ENCODE measurements around the gene CAMTA1.

CAMTA1 gene

GRCh38 chr1:7358425-7358824, 573.2 kb downstream of the CAMTA1 start:
- H3K36me3 ChIP-seq (ENCODE audit: control insufficient read depth, insufficient read depth, low read length) = no peaks in the 10 kb centered on the region
- no peaks in the 10 kb centered on the region for H3K4me1 ChIP-seq (ENCODE audit: control insufficient read depth, insufficient read depth, low read length)
- no peak overlapping the region for H3K4me3 ChIP-seq (ENCODE audit: insufficient read depth, low read depth, low read length)
- no peaks in the 10 kb centered on the region for H3K9me3 ChIP-seq (ENCODE audit: control insufficient read depth, low read length)
- WGBS, 2 experiments = 95 to 96% methylated on average over 11 of the region's 11 CpGs
- no peaks in the 10 kb centered on the region for H3K27me3 ChIP-seq (ENCODE audit: control insufficient read depth, insufficient read depth, low read length, poor library complexity, severe bottlenecking)
- H3K27ac ChIP-seq (ENCODE audit: insufficient read depth, low read depth, low read length, poor library complexity, severe bottlenecking) = no peak overlapping the region

DNA sequence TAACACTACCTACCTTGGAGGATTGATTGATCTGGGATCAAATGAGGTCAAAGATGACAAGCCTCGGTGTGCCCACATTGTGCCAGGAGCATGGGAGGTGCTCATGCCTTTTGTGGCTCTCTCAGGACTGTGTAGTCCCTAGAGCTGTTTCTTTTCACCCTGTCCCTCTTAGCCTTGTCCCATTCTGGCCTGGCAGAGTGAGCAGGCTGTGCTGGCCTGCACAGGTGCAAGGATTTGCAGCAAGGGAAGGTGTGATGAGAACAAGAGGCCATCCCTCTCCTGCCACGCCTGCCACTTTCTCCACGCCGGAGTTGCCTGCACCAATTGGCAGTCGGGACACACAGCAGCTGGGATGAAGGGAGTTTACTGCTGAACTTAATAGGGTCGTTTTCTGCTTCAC, 575.3 kb downstream of the CAMTA1 start:
- no peaks in the 10 kb centered on the region for H3K4me1 ChIP-seq (ENCODE audit: control insufficient read depth, insufficient read depth, low read length)
- H3K9me3 ChIP-seq (ENCODE audit: control insufficient read depth, low read length) = no peaks in the 10 kb centered on the region
- H3K27me3 ChIP-seq (ENCODE audit: control insufficient read depth, insufficient read depth, low read length, poor library complexity, severe bottlenecking) = no peaks in the 10 kb centered on the region
- H3K27ac ChIP-seq (ENCODE audit: insufficient read depth, low read depth, low read length, poor library complexity, severe bottlenecking) = no peak overlapping the region
- H3K4me3 ChIP-seq (ENCODE audit: insufficient read depth, low read depth, low read length) = no peak overlapping the region
- WGBS, 2 experiments = 82 to 83% methylated on average over 6 of the region's 6 CpGs
- no peaks in the 10 kb centered on the region for H3K36me3 ChIP-seq (ENCODE audit: control insufficient read depth, insufficient read depth, low read length)

DNA sequence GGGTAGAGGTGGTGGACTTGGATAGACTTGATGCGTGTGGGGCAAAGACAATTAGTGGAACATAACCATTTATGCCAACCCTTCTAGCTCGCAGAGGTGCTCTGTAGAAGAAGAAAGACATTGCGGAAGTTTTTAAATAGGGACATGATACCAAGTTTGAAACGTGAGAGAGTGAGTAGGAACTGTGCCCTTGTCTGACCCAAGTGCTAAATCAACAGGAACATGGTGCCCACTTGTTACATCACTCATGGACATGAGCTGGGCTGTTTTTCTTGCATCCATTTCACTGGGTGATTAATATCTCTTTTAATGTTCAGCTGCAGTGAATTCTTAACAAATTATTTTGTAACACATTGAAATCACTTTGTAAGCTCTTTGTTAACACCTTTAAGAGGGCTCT, 577.7 kb downstream of the CAMTA1 start:
- no peaks in the 10 kb centered on the region for H3K36me3 ChIP-seq (ENCODE audit: control insufficient read depth, insufficient read depth, low read length)

GRCh38 chr1:7363450-7363849, 578.2 kb downstream of the CAMTA1 start:
- WGBS, 2 experiments = 90 to 94% methylated on average over 6 of the region's 6 CpGs
- Histone ChIP-seq H3K9me3 (ENCODE audit: control insufficient read depth, low read length) (no peaks in the 10 kb centered on the region), H3K4me1 (ENCODE audit: control insufficient read depth, insufficient read depth, low read length) (no peaks in the 10 kb centered on the region), H3K27ac (ENCODE audit: insufficient read depth, low read depth, low read length, poor library complexity, severe bottlenecking) (no peak overlapping the region), H3K4me3 (ENCODE audit: insufficient read depth, low read depth, low read length) (no peak overlapping the region), H3K27me3 (ENCODE audit: control insufficient read depth, insufficient read depth, low read length, poor library complexity, severe bottlenecking) (no peaks in the 10 kb centered on the region), H3K36me3 (ENCODE audit: control insufficient read depth, insufficient read depth, low read length) (no peaks in the 10 kb centered on the region)

More for the DNA sequence above, 577.7 kb downstream of the CAMTA1 start:
- Histone ChIP-seq H3K4me1 (ENCODE audit: control insufficient read depth, insufficient read depth, low read length) (no peaks in the 10 kb centered on the region), H3K9me3 (ENCODE audit: control insufficient read depth, low read length) (no peaks in the 10 kb centered on the region), H3K27me3 (ENCODE audit: control insufficient read depth, insufficient read depth, low read length, poor library complexity, severe bottlenecking) (no peaks in the 10 kb centered on the region), H3K4me3 (ENCODE audit: insufficient read depth, low read depth, low read length) (no peak overlapping the region), H3K27ac (ENCODE audit: insufficient read depth, low read depth, low read length, poor library complexity, severe bottlenecking) (no peak overlapping the region)
- 95 to 98% methylated on average over 4 of the region's 4 CpGs for WGBS, 2 experiments

DNA sequence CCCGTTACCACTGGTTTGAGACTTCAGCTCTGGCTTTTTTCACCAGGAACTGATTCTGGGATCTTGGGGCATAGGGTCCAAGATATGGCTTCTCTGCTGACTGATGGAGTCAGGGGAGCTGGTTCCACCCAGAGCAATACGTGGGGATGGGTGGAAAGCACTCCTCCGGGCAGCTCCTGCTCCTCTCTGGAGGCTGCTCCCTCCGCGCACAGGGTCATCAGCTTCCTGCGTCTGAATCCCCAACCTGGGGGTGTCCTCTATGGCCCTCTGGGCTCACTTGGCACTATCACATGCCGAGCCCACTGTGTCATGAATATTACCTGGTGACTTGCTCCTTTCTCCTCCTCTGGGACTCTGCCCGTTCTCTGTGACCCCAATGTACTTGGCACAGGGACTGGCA, 580.5 kb downstream of the CAMTA1 start:
- Histone ChIP-seq H3K27ac (ENCODE audit: insufficient read depth, low read depth, low read length, poor library complexity, severe bottlenecking) (no peak overlapping the region), H3K4me1 (ENCODE audit: control insufficient read depth, insufficient read depth, low read length) (no peaks in the 10 kb centered on the region), H3K4me3 (ENCODE audit: insufficient read depth, low read depth, low read length) (no peak overlapping the region), H3K27me3 (ENCODE audit: control insufficient read depth, insufficient read depth, low read length, poor library complexity, severe bottlenecking) (no peaks in the 10 kb centered on the region), H3K36me3 (ENCODE audit: control insufficient read depth, insufficient read depth, low read length) (no peaks in the 10 kb centered on the region), H3K9me3 (ENCODE audit: control insufficient read depth, low read length) (no peaks in the 10 kb centered on the region)
- 84 to 88% methylated on average over 8 of the region's 8 CpGs for WGBS, 2 experiments

DNA sequence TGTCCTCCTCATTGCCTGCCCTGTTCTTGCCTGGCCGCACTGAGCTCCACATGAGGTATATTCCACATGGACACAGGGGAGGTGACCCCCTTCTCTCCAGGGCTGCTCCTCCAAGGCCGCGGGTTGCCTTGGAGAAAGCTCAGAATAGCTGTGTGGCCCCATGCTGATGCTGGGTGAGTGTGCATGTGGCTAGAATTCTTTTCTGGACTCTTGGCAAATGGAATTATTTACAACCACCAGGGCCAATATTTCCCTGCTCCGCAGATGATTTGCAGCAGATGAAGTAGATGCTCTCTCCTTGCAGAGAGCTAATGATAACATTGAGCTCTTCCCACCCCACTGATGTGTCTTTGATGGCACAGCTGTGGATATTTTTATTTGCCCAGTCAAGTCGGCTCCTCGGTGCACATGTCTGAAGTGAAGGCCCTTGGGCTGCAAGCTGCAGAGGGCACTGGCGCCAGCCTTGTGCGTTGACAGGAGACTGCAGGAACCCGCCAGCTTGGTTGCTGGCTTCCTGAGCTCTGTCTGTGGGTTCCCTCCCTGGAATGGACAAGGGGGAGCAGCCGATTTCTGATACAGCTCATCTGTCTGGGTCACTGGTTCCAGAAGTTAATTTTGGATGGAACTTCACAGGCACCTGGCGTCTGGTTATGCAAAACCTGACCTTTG, 581.2 kb downstream of the CAMTA1 start:
- H3K9me3 ChIP-seq (ENCODE audit: control insufficient read depth, low read length) = no peaks in the 10 kb centered on the region
- H3K27me3 ChIP-seq (ENCODE audit: control insufficient read depth, insufficient read depth, low read length, poor library complexity, severe bottlenecking) = no peaks in the 10 kb centered on the region
- WGBS, 2 experiments = 92% methylated on average over 11 of the region's 11 CpGs
- no peak overlapping the region for H3K27ac ChIP-seq (ENCODE audit: insufficient read depth, low read depth, low read length, poor library complexity, severe bottlenecking)
- no peaks in the 10 kb centered on the region for H3K36me3 ChIP-seq (ENCODE audit: control insufficient read depth, insufficient read depth, low read length)
- no peaks in the 10 kb centered on the region for H3K4me1 ChIP-seq (ENCODE audit: control insufficient read depth, insufficient read depth, low read length)
- no peak overlapping the region for H3K4me3 ChIP-seq (ENCODE audit: insufficient read depth, low read depth, low read length)

DNA sequence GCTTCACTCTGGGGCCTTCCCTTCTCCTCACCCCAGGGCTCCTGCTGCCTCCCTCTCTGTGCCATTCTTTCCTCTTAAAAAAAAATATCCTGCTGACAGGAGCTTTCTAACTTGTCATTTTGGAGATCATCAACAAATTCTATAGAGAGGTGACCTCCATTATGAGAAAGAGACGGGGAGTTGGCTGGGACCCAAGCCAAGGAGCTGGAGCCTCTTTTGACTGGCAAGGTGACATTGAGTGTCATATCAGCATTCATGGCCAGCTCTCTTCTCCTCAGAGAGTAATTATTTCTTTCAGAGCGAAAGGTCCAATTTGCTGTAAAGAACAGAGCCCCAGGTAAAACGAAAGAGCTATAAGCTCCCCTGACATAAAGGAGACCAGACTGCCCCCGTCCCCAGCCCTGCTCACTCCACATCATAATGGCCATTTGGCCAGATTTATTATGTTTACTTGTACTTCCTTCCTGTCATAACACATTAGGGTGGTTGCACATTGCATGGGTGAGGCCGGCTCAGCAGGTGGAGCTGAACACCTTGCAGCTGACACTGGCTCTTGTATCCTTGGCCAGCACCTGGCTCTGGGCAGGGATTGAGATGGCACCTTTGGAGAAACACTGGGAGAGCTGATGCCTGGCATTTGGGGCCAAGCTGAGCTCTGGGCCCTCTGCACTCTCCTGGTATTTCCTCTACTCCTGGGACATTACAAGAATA, 581.9 kb downstream of the CAMTA1 start:
- Histone ChIP-seq H3K9me3 (ENCODE audit: control insufficient read depth, low read length) (no peaks in the 10 kb centered on the region), H3K36me3 (ENCODE audit: control insufficient read depth, insufficient read depth, low read length) (no peaks in the 10 kb centered on the region), H3K4me3 (ENCODE audit: insufficient read depth, low read depth, low read length) (no peak overlapping the region), H3K27ac (ENCODE audit: insufficient read depth, low read depth, low read length, poor library complexity, severe bottlenecking) (no peak overlapping the region), H3K4me1 (ENCODE audit: control insufficient read depth, insufficient read depth, low read length) (no peaks in the 10 kb centered on the region), H3K27me3 (ENCODE audit: control insufficient read depth, insufficient read depth, low read length, poor library complexity, severe bottlenecking) (no peaks in the 10 kb centered on the region)
- WGBS, 2 experiments = 82 to 83% methylated on average over 5 of the region's 5 CpGs

- Histone ChIP-seq H3K4me1 (ENCODE audit: control insufficient read depth, insufficient read depth, low read length) (peaks cover 12% of the 10 kb centered on the region), H3K27me3 (ENCODE audit: control insufficient read depth, insufficient read depth, low read length, poor library complexity, severe bottlenecking) (no peaks in the 10 kb centered on the region), H3K4me3 (ENCODE audit: insufficient read depth, low read depth, low read length) (no peak overlapping the region), H3K36me3 (ENCODE audit: control insufficient read depth, insufficient read depth, low read length) (no peaks in the 10 kb centered on the region), H3K27ac (ENCODE audit: insufficient read depth, low read depth, low read length, poor library complexity, severe bottlenecking) (no peak overlapping the region), H3K9me3 (ENCODE audit: control insufficient read depth, low read length) (no peaks in the 10 kb centered on the region)
- 87 to 89% methylated on average over 8 of the region's 8 CpGs for WGBS, 2 experiments
These were observed 584.6 kb downstream of the CAMTA1 start for GRCh38 chr1:7369866-7370265.

DNA sequence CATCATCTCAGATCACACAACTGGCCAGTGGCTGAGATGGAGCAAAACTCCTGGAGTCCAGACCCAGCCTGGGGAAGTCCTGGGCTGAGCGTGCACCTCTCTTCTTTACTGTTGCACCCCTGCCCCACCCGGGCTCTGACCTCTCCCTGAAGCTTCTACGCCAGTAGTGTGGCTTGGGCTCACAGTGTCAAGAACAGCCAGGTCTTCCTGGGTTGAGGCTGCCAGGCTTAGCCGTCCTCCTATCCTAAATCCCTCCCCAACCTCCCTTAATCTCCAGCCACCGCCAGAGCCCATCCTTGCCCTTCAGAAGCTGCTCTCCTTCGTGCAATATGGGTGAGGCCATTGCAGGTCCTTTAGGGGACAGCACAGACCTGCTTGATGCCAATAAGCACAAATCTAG, 586.7 kb downstream of the CAMTA1 start:
- H3K4me1 ChIP-seq (ENCODE audit: control insufficient read depth, insufficient read depth, low read length) = peaks cover 15% of the 10 kb centered on the region
- H3K27me3 ChIP-seq (ENCODE audit: control insufficient read depth, insufficient read depth, low read length, poor library complexity, severe bottlenecking) = no peaks in the 10 kb centered on the region
- H3K27ac ChIP-seq (ENCODE audit: insufficient read depth, low read depth, low read length, poor library complexity, severe bottlenecking) = no peak overlapping the region
- no peaks in the 10 kb centered on the region for H3K9me3 ChIP-seq (ENCODE audit: control insufficient read depth, low read length)
- no peaks in the 10 kb centered on the region for H3K36me3 ChIP-seq (ENCODE audit: control insufficient read depth, insufficient read depth, low read length)
- 93 to 95% methylated on average over 6 of the region's 6 CpGs for WGBS, 2 experiments
- no peak overlapping the region for H3K4me3 ChIP-seq (ENCODE audit: insufficient read depth, low read depth, low read length)

DNA sequence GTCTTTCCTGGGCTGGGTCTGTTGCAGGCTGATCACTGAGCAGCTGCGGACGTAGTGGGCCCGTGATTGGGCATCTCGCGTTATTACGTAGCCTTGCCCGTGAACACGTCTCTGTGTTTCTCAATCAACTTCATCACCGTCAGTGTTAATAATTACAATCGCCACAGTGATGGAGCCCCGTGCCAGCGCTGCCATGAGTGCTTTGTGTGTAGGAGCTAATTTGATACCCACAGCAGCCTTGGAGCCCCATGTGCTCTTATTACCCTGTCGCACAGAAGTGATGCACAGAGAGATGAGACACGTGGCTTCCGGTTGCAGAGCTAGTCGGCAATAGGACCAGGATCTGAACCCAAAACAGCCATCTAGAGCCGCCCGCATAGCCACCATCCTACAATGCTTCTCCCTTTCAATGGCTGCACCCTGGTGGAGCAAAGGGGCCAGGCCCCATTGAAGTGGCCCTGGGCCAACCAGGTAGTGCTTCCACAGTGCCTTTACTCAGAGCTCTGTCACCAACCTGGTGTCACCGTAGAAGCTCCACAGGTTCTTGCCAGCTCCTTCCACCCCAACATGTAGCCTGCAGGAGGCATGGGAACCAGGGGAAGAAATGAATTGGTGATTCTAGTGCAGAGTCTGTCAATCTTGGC, 587.3 kb downstream of the CAMTA1 start:
- no peak overlapping the region for H3K27ac ChIP-seq (ENCODE audit: insufficient read depth, low read depth, low read length, poor library complexity, severe bottlenecking)
- WGBS, 2 experiments = 92 to 96% methylated on average over 19 of the region's 19 CpGs
- H3K36me3 ChIP-seq (ENCODE audit: control insufficient read depth, insufficient read depth, low read length) = no peaks in the 10 kb centered on the region
- H3K4me3 ChIP-seq (ENCODE audit: insufficient read depth, low read depth, low read length) = no peak overlapping the region
- peaks cover 15% of the 10 kb centered on the region for H3K4me1 ChIP-seq (ENCODE audit: control insufficient read depth, insufficient read depth, low read length)
- no peaks in the 10 kb centered on the region for H3K27me3 ChIP-seq (ENCODE audit: control insufficient read depth, insufficient read depth, low read length, poor library complexity, severe bottlenecking)
- no peaks in the 10 kb centered on the region for H3K9me3 ChIP-seq (ENCODE audit: control insufficient read depth, low read length)
